Astrocyte (in vitro differentiated cells and primary cell): Measurements from ENCODE around the gene NADK.

ENCODE experiments used
- CTCF ChIP-seq: IDR thresholded peaks from 2 replicates; pipeline ENCODE4 v1.5.1; 2011; ENCODE audit warnings: low read depth, mild to moderate bottlenecking, inconsistent platforms, low read length, moderate library complexity; ENCODE audit not compliant: insufficient read depth
- EZH2 ChIP-seq: IDR thresholded peaks from 2 replicates; pipeline ENCODE4 v1.6.1; 2012; ENCODE audit warnings: mild to moderate bottlenecking, low read length, inconsistent platforms; ENCODE audit not compliant: insufficient read depth

- TF ChIP-seq CTCF (no peak), EZH2 (no peak)
Measured at GRCh38 chr1:1760345-1760650, 18.0 kb downstream of the NADK start.
